Common myeloid progenitor, CD34-positive (primary cell): ENCODE measurements around the gene PPIAL4G.
A peak's percentile ranks its signal among the peaks of the same experiment; 100 is the strongest.
"Not testable (repeated sequence)": the region's sequence is repeated elsewhere in the genome, so short reads cannot be mapped to it uniquely, and the experiment has no call there.

ENCODE experiments used
- CTCF ChIA-PET: fragments of 350-600 bp; sonication (Branson Sonifier 250); formaldehyde crosslinking; loops from one replicate; lab custom pipeline; 2021; ENCODE audit warnings: antibody characterized with exemption; lab: Charles Lee
- POLR2A ChIA-PET: fragments of 350-600 bp; sonication (Branson Sonifier 250); formaldehyde crosslinking; loops from one replicate; lab custom pipeline; 2021; ENCODE audit warnings: antibody characterized with exemption; lab: Charles Lee
- DNase-seq, 3 donors: peaks; one replicate each; pipeline versions ENCODE4 v3.0.0 to v3.0.0-alpha.2; 2013
- H3K27ac ChIP-seq, 2 experiments: 1 replicate in 1 of 2; 2 replicates in 1 of 2; pipeline ENCODE4 v1.7.0; 2013; ENCODE audit warnings: inconsistent platforms in 2 of 2, low read length in 2 of 2, mild to moderate bottlenecking in 2 of 2, low read depth in 1 of 2, moderate library complexity in 1 of 2; ENCODE audit not compliant: severe bottlenecking in 2 of 2, insufficient read depth in 1 of 2, poor library complexity in 1 of 2
- H3K27me3 ChIP-seq, 5 experiments: replicated peaks in 2 of 5; 1 replicate in 3 of 5; 2 replicates in 2 of 5; pipeline versions ENCODE4 v1.6.1 to v1.7.0; 2013; ENCODE audit warnings: low read length in 4 of 5, mild to moderate bottlenecking in 2 of 5, moderate library complexity in 2 of 5, inconsistent platforms in 1 of 5; ENCODE audit not compliant: insufficient read depth in 5 of 5, control insufficient read depth in 4 of 5
- H3K36me3 ChIP-seq, 4 experiments: 1 replicate in 2 of 4; 2 replicates in 2 of 4; pipeline versions ENCODE4 v1.6.1 to v1.7.0; 2013; ENCODE audit warnings: low read length in 3 of 4, control low read depth in 1 of 4, mild to moderate bottlenecking in 1 of 4; ENCODE audit not compliant: control insufficient read depth in 4 of 4, insufficient read depth in 4 of 4
- H3K4me1 ChIP-seq, 4 experiments: 1 replicate in 3 of 4; 2 replicates in 1 of 4; pipeline versions ENCODE4 v1.6.1 to v1.7.1; 2013; ENCODE audit warnings: low read length in 3 of 4, mild to moderate bottlenecking in 3 of 4, control low read depth in 1 of 4, inconsistent platforms in 1 of 4, moderate library complexity in 1 of 4; ENCODE audit not compliant: control insufficient read depth in 4 of 4, insufficient read depth in 4 of 4; ENCODE audit errors: control extremely low read depth in 1 of 4
- H3K4me3 ChIP-seq, 7 experiments: 1 replicate in 4 of 7; 2 replicates in 3 of 7; pipeline versions ENCODE4 v1.5.1 to v1.7.0; 2013; ENCODE audit warnings: mild to moderate bottlenecking in 7 of 7, low read length in 6 of 7, moderate library complexity in 6 of 7, inconsistent platforms in 2 of 7, low read depth in 2 of 7, control low read depth in 1 of 7; ENCODE audit not compliant: insufficient read depth in 4 of 7, control insufficient read depth in 1 of 7; ENCODE audit errors: extremely low read depth in 1 of 7
- H3K9me3 ChIP-seq, 5 experiments: 1 replicate in 4 of 5; 2 replicates in 1 of 5; pipeline versions ENCODE4 v1.6.1 to v1.7.1; 2013; ENCODE audit warnings: low read length in 4 of 5, mild to moderate bottlenecking in 2 of 5, inconsistent platforms in 1 of 5, low read depth in 1 of 5, moderate library complexity in 1 of 5; ENCODE audit not compliant: control insufficient read depth in 4 of 5, insufficient read depth in 2 of 5; ENCODE audit errors: control extremely low read depth in 1 of 5
- WGBS: methylation state at CpG from one replicate; pipeline ENCODE4 v1.1.5; 2013; ENCODE audit not compliant: insufficient coverage; 5-methylcytosine and 5-hydroxymethylcytosine counted together

Gene PPIAL4G

GRCh38 chr1:148522561-148523204, 39.6 kb upstream of the PPIAL4G start:
- H3K27me3 ChIP-seq, H3K36me3 ChIP-seq, CTCF ChIA-PET, H3K4me1 ChIP-seq, H3K9me3 ChIP-seq: not testable (repeated sequence)
- Histone ChIP-seq H3K4me3 (peak overlapping the region in 5 of 7 experiments; percentile 32 to 67 (median 48)), H3K27ac (peak overlapping the region in 1 of 2 experiments; percentile 46)
- WGBS: 0% methylated on average over 2 of the region's 30 CpGs
- DNase-seq: peak; percentile 97 to 98 (median 98)
- POLR2A ChIA-PET: interaction anchor here (0.6 to 1.3 kb wide), 7 partner anchors 120 to 189 kb away, joined by 3 to 15 read pairs (median 4); no protein-coding TSS in a partner anchor

DNA sequence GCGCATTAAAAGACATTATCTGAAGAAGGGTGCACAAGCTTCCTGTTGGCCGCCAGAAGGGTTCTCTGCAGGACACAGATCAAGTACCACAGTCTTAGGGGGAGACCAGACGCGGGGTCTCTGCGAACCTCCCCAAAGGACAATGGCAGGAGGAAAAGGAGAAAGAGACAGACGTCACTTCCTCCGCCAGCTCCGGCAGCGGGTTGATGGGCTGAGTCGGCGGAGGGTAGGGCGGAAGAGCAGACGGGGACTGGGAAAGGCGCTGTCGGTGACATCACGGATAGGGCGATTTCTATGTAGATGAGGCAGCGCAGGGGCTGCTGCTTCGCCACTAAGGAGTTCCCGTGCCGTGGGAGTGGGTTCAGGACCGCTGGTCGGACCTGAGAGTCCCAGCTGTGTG, 39.0 kb upstream of the PPIAL4G start:
- DNase-seq: peak; percentile 92 to 94 (median 92)
- H3K27me3 ChIP-seq, H3K4me1 ChIP-seq, CTCF ChIA-PET, H3K9me3 ChIP-seq, H3K36me3 ChIP-seq: not testable (repeated sequence)
- Histone ChIP-seq H3K4me3 (peak overlapping the region in 3 of 7 experiments; percentile 32 to 60 (median 52)), H3K27ac (peak overlapping the region; percentile 54)
- no CpG with 5 or more reads among the region's 23 CpGs for WGBS
- POLR2A ChIA-PET: interaction anchor here (0.6 to 1.3 kb wide), 2 partner anchors 186 to 188 kb away, joined by 3 to 15 read pairs; no protein-coding TSS in a partner anchor

- POLR2A ChIA-PET: not testable (repeated sequence)
Observed at GRCh38 chr1:148514310-148514709, 31.2 kb upstream of the PPIAL4G start.

DNA sequence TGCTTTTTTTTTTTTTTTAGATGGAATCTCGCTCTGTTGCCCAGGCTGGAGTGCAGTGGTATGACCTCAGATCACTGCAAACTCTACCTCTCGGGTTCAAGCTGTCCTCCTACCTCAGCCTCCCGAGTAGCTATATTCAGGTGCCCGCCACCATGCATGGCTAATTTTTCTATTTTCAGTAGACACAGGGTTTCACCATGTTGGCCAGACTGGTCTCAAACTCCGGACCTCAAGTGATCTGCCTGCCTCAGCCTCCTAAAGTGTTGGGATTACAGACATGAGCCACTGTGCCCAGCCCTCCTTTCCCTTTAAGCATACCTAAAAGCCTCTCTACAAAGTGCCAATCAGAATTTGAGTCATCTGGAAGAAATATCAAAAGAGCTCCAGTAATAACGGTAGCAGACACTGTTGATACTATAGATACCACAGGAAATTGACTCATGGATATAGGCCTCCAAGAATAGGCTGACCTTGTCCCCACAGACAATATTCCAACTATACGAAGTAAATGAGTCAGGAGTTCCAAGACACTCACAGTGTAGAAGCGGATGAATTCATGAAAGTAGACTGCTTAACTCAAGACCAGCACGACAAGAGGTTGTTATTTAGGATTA, 29.6 kb upstream of the PPIAL4G start:
- POLR2A ChIA-PET, DNase-seq, H3K4me3 ChIP-seq, H3K36me3 ChIP-seq, CTCF ChIA-PET, H3K9me3 ChIP-seq, H3K27me3 ChIP-seq, H3K27ac ChIP-seq, H3K4me1 ChIP-seq: not testable (repeated sequence)
- no CpG with 5 or more reads among the region's 9 CpGs for WGBS

More at GRCh38 chr1:148514310-148514709, 31.2 kb upstream of the PPIAL4G start:
- CTCF ChIA-PET, H3K4me1 ChIP-seq, H3K36me3 ChIP-seq, H3K4me3 ChIP-seq, H3K27ac ChIP-seq, DNase-seq, H3K9me3 ChIP-seq, H3K27me3 ChIP-seq: not testable (repeated sequence)
- WGBS: no CpG with 5 or more reads among the region's 3 CpGs

- H3K27me3 ChIP-seq, H3K9me3 ChIP-seq, H3K36me3 ChIP-seq, H3K4me3 ChIP-seq, H3K27ac ChIP-seq, CTCF ChIA-PET, H3K4me1 ChIP-seq, POLR2A ChIA-PET, DNase-seq: not testable (repeated sequence)
Observed at GRCh38 chr1:148493933-148494332, 10.8 kb upstream of the PPIAL4G start.

DNA sequence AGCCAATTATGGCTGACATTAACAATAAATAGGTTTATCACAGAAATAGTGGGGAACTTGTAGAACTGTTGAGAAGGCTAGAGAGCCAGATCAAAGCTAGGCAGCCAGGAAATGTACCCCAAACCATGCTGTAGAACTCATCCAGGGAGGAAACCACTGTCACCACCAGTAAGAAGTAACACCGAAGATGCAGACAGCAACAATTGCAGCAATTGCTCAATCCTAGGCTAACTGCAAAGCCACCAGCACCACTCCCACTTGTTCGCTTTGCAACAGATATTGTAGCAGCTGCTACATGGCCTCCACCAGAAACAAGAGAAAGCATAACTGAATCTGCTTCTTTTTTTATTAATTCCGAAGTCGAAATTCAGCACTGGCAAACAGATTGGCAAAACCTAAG, 2.0 kb downstream of the PPIAL4G start:
- CTCF ChIA-PET, DNase-seq, POLR2A ChIA-PET: not testable (repeated sequence)

DNA sequence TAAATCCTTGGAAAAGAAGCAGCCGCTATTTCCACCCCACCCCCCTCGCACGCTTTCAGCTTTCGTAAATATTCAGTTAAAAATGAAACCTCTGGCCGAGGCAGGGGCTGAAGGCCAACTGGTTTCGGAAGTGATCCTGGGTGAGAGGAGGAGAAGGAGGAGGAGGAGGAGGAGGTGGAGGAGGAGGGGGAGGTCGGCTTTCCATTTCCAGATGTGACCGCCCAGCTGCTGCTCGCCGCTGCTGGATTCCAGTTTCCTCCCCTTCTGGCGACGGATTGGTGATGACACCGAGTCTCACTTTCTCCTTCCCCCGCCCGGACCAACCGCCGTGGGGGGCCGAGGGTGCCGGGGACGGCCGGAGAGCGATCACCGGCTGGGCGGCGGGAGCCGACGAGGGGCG, 23.4 kb downstream of the PPIAL4G start:
- H3K9me3 ChIP-seq, H3K4me1 ChIP-seq, H3K27ac ChIP-seq, DNase-seq, POLR2A ChIA-PET, CTCF ChIA-PET, H3K27me3 ChIP-seq, H3K36me3 ChIP-seq: not testable (repeated sequence)
- H3K4me3 ChIP-seq: peak overlapping the region in 3 of 7 experiments; percentile 60 to 70 (median 61)
- no CpG with 5 or more reads among the region's 28 CpGs for WGBS

More for the DNA sequence above, 2.0 kb downstream of the PPIAL4G start:
- not testable (repeated sequence) for H3K27me3 ChIP-seq, H3K4me3 ChIP-seq, H3K36me3 ChIP-seq, H3K4me1 ChIP-seq, H3K9me3 ChIP-seq, H3K27ac ChIP-seq
- no CpG with 5 or more reads among the region's 4 CpGs for WGBS
